H1 (cell line): ENCODE results near the gene SRCIN1.

ENCODE experiments used
- CEBPB ChIP-seq: IDR thresholded peaks from 2 replicates; pipeline ENCODE4 v1.6.1; 2012; ENCODE audit warnings: low read depth, low read length
- JUN ChIP-seq: IDR thresholded peaks from 2 replicates; pipeline ENCODE4 v1.6.1; 2011; ENCODE audit warnings: low read depth, mild to moderate bottlenecking, improper control_type of control experiment, low read length
- MAFK ChIP-seq: IDR thresholded peaks from 2 replicates; pipeline ENCODE4 v1.6.1; 2012; ENCODE audit warnings: low read depth, mild to moderate bottlenecking, improper control_type of control experiment, low read length
- TF ChIP-seq, protein P1 (sequence below), 3 experiments: IDR thresholded peaks; 1 replicate in 2 of 3; 2 replicates in 1 of 3; pipeline versions ENCODE4 v1.5.1 to v1.6.1; 2011; ENCODE audit warnings: low read length in 3 of 3, mild to moderate bottlenecking in 3 of 3, inconsistent platforms in 2 of 3, low read depth in 1 of 3, moderate library complexity in 1 of 3; ENCODE audit not compliant: insufficient read depth in 1 of 3; ENCODE audit errors: control extremely low read depth in 1 of 3

DNA sequence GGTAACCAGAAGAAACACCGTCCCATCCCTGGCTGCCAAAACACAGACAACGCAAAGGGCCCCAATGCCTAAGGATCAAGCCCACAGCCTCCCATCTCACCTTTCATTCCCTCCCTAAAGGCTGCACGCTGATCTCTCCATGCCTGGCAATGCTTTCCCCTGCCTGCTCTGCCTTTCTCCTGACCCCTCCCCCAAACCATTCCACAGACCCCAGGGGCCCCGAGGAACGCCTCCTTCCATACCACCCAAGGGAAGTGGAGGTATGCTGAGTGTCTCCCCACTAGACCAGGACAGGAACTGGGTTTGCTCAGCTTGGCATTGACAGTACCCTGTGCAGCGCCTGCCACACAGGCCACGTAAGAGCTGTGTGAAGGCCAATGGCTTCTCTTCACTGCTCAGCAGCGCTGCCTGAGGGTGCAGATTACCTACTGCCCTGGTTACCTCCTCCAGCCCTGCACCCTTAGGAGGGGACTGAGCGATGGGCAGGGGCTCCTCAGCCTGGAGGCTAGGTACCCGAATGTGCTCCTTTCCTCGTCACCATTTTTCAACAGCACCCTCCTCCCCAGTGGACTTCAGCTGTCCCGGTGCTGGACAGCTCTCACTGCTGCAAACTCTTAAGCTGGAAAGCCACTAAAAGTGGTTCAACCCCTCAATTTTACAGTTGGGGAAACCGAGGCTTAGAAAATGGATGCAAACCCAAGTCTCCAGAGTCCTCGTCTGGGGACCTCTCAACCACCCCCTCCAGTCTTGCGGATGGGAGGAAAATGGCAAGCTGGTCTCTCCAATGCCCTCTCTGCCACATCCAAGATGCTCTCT is 45.0 kb downstream of the SRCIN1 start:
- TF ChIP-seq, protein P1, sequence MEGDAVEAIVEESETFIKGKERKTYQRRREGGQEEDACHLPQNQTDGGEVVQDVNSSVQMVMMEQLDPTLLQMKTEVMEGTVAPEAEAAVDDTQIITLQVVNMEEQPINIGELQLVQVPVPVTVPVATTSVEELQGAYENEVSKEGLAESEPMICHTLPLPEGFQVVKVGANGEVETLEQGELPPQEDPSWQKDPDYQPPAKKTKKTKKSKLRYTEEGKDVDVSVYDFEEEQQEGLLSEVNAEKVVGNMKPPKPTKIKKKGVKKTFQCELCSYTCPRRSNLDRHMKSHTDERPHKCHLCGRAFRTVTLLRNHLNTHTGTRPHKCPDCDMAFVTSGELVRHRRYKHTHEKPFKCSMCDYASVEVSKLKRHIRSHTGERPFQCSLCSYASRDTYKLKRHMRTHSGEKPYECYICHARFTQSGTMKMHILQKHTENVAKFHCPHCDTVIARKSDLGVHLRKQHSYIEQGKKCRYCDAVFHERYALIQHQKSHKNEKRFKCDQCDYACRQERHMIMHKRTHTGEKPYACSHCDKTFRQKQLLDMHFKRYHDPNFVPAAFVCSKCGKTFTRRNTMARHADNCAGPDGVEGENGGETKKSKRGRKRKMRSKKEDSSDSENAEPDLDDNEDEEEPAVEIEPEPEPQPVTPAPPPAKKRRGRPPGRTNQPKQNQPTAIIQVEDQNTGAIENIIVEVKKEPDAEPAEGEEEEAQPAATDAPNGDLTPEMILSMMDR (IDR thresholded peaks at IDR 0.05; ENCODE audit: control extremely low read depth in 1 of 3, insufficient read depth in 1 of 3, low read depth in 1 of 3, low read length in 3 of 3) = no peak
- TF ChIP-seq MAFK = no peak
- TF ChIP-seq CEBPB = no peak
- TF ChIP-seq JUN = no peak
